Activated CD4-positive, alpha-beta T cell treated with anti-CD3 and anti-CD28 coated beads, Interleukin-2, amount 50 U/mL, for 16 hours (primary cell): ENCODE data around the gene YBX2.
A peak's percentile ranks its signal among the peaks of the same experiment; 100 is the strongest.

Source experiments
- DNase-seq: peaks from one replicate; pipeline ENCODE4 v3.0.0-alpha.2; 2020

The YBX2 gene

DNA sequence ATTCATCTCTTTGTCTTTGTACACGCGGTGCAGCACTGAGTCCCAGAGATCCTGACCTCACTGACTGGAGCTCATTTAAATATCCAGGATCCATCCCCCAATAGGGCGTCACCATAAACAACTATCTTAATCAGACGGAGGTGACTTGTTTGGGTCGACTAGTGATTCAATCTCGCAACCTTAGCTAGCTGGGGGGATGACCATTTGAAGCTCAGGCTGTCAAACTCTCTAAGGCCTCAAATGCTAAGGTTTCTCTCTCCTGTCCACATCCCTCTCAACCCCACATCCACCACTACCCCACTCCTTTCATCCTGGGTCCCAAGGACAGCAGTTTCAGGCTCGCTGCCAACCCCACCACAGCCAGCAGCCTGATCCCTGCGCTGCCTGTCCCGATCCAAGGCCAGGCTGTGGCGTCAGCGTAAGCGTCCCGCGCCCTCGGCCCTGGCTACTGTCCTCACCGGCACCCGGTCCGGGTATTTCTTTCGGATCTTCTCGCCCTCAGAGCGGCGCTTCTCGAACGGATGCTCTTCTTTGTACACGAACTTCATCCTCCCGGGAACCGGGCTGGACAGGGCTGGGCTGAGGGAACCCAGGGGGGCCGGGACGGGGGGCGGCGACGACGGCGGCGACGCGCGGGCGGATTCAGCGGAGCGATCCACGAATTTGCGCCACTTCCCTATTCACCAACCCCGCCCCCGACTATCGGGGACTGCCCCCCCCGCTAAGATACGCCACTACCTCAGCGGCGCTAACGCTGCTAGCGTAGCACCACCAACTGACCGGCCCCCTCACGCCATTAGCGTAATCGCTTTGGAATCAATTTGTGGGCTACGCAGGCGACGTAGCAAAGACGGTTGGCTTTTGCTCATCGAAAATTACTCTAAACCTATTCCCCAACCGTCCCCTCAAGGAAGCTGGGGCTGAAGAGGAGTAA lies 52.4 kb downstream of the YBX2 start, which contains the start of gene GABARAP:
Gene GABARAP (minus strand): TSS at position 667 of the 934 bp plus-strand sequence. CDS start 119 bp downstream, at position 548.
- DNase-seq, result peak; percentile 90

DNA sequence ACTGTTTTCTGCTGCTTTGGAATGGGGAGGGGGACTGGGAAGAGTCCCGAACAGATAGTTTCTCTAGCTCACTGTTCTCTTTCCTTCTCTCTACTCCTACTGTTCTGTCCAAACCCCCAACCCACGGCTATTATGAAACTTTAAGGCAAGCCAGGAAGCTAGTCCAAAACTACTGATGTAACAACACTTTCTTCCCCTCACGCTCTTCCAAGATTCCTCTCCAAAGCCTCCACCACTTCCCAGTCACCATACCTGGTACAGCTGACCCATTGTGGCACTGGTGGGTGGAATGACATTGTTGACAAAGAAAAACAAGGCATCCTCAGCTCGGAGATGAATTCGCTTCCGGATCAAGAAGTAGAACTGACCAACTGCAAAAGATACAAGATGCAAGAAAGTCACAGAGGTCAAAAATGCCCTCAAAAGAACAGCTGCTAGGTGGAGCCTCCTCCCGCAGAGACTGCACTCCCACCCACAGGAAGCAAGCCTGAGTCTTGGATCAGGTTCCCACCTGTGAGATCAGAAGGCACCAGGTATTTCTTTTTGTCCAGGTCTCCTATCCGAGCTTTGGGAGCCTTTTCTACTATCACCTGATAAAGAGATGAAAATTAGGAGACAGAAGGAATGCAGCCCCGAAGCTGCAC lies 53.2 kb downstream of the YBX2 start:
- no peak for DNase-seq

DNA sequence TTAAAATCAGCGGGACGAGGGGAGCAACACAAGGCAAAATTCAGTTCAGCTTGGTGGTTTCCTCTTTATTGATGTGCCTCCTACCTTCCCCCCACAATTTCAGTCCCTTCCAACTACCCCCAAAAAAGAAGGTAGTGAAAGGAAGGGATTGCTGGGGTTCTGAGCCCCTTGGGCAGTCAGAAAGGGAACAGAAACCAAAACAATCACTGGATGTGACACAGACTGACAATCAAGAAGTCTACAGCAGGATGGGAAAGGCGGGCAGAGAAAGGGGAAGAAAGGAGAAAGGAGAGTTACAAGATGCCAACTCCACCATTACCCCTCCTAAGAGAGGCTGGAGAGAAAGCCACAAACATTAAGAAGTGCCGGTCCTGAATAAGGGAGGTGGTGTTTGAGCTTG lies 54.1 kb downstream of the YBX2 start:
- no peak for DNase-seq

DNA sequence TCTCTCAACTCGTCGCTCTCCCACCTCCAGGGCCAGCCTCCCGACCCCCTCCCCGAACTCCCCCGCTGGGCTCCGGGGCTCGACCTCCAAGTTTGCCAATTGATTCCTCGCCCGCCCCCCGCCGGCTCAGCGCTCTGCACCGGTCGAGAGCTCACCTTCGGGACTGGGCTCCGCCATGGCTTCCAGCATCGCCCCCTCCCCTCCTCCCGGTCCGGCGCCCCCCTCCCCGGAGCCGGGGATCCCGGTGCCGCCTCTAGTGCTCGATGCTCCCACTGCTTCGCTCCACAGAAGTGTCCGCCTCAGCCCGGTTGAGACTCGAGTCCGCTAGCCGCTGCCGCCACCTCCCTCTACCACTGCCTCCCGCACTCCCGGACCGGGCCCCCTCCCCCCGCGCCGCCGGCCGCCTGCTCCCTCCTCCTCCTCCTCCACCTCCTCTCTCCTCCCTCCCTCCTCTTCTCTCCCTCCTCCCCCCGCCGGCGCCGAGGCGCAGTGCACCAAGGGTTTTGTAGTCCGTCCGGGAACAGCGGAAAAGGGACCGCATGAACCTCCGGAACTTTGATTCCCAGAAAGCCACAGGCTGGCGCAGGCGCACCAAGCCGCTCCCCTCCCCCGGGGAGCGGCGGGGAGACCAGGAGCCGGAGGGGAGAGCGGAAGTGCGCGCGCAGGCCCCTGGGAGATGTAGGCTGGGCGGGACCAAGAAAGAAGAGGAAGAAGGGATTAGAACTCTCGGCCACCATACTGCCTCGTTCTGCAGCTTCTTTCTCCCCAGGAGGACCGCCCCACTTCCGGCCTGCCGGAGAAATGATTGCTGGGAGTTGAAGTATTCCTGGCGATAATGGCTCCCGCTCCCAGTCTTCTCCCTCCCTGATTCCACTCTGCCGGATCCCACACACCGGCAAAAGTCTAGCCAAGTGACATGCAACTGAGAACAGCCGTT lies 55.1 kb downstream of the YBX2 start, which contains the start of gene PHF23:
Gene PHF23 (minus strand): TSS at position 367 of the 937 bp plus-strand sequence. CDS start 178 bp downstream, at position 189.
- peak; percentile 100 for DNase-seq

DNA sequence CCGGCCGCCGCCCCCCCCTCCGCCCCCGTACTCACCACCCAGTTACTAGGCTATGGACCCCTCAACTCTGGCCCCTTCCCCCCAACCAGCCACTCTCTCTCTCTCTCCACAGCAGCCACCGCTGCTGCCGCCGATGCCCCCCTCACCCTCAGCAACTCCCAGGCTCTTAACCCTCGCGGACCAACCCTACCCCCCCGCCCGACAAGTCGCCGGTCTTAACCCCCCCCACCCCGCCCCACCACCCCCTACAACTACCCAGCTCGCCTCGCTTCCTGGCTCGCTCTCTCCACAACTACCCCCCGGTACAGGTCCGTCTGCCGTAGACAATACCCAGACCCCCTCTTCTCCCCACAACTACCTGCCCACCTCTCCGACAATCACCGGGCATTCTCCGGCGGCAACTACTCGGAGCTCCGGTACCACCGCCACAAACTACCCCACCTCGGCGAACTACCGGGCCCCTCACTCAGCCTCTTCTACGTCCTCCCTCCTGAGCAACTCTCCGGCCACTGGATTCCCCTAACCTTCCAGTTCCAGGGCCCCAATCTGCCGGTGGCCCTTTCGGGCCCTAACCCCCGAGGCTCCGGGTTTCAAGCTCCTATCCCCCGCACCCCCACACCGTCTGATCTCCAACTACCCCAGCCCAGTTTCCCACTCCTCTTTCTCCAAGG lies 55.9 kb downstream of the YBX2 start:
- DNase-seq, result no peak
